SU-DHL-6 (cell line): ENCODE data around the gene STAU1.

Experiments used
- EZH2phosphoT487 ChIP-seq: fragments of 200-600 bp; sonication (generic), shearing (Covaris generic); conservative IDR thresholded peaks from 2 replicates; pipeline ENCODE4 v1.6.1; 2018; ENCODE audit warnings: mild to moderate bottlenecking, antibody characterized with exemption, low read length, moderate library complexity, mixed read lengths
- TF ChIP-seq, protein P1 (sequence below): fragments of 200-600 bp; sonication (generic); IDR thresholded peaks from one replicate; pipeline ENCODE4 v1.5.1; 2017; ENCODE audit warnings: antibody characterized with exemption, mild to moderate bottlenecking, low read length, moderate library complexity; ENCODE audit not compliant: insufficient read depth, poor library complexity, severe bottlenecking

DNA sequence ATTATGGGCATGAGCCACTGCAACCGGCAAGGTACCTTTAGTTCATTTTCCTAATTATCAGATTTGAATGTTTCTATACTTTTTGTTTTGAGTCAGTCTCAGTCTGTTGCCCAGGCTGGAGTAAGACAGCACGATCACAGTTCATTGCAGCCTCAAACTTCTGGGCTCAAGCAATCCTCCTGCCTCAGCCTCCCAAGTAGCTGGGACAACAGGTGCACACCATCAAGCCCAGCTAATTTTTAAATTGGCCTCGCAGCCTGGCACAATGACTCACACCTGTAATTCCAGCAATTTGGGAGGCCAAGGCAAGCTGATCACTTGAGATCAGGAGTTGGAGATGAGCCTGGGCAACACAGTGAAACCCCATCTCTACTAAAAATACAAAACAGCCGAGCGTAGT, 24.4 kb downstream of the STAU1 start:
- TF ChIP-seq, protein P1, sequence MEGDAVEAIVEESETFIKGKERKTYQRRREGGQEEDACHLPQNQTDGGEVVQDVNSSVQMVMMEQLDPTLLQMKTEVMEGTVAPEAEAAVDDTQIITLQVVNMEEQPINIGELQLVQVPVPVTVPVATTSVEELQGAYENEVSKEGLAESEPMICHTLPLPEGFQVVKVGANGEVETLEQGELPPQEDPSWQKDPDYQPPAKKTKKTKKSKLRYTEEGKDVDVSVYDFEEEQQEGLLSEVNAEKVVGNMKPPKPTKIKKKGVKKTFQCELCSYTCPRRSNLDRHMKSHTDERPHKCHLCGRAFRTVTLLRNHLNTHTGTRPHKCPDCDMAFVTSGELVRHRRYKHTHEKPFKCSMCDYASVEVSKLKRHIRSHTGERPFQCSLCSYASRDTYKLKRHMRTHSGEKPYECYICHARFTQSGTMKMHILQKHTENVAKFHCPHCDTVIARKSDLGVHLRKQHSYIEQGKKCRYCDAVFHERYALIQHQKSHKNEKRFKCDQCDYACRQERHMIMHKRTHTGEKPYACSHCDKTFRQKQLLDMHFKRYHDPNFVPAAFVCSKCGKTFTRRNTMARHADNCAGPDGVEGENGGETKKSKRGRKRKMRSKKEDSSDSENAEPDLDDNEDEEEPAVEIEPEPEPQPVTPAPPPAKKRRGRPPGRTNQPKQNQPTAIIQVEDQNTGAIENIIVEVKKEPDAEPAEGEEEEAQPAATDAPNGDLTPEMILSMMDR, result no peak
- no peak for TF ChIP-seq EZH2phosphoT487
